Retinal pigment epithelial cell (primary cell): Measurements from ENCODE around the gene PPIL6.

ENCODE experiments used
- DNase-seq: peaks from one replicate; pipeline ENCODE4 v3.0.0-alpha.2; 2010; ENCODE audit warnings: low read depth
- H3K4me3 ChIP-seq: 2 replicates; pipeline ENCODE4 v1.5.1; 2011; ENCODE audit warnings: mild to moderate bottlenecking, low read length, control low read depth, moderate library complexity
- TF ChIP-seq, protein P1 (sequence below): conservative IDR thresholded peaks from 2 replicates; pipeline ENCODE4 v1.5.1; 2011; ENCODE audit warnings: low read depth, low read length, control low read depth, inconsistent platforms

Gene PPIL6

GRCh38 chr6:109449064-109449794, 8.8 kb upstream of the PPIL6 start:
- DNase-seq = no peak
- no peak overlapping the region for H3K4me3 ChIP-seq
- TF ChIP-seq, protein P1, sequence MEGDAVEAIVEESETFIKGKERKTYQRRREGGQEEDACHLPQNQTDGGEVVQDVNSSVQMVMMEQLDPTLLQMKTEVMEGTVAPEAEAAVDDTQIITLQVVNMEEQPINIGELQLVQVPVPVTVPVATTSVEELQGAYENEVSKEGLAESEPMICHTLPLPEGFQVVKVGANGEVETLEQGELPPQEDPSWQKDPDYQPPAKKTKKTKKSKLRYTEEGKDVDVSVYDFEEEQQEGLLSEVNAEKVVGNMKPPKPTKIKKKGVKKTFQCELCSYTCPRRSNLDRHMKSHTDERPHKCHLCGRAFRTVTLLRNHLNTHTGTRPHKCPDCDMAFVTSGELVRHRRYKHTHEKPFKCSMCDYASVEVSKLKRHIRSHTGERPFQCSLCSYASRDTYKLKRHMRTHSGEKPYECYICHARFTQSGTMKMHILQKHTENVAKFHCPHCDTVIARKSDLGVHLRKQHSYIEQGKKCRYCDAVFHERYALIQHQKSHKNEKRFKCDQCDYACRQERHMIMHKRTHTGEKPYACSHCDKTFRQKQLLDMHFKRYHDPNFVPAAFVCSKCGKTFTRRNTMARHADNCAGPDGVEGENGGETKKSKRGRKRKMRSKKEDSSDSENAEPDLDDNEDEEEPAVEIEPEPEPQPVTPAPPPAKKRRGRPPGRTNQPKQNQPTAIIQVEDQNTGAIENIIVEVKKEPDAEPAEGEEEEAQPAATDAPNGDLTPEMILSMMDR = no peak

- TF ChIP-seq, protein P1 = no peak
- no peak for DNase-seq
- H3K4me3 ChIP-seq = no peak overlapping the region
These were observed 8.2 kb upstream of the PPIL6 start for GRCh38 chr6:109448615-109449014.

GRCh38 chr6:109447878-109448555, 7.6 kb upstream of the PPIL6 start:
- H3K4me3 ChIP-seq = no peak overlapping the region
- no peak for DNase-seq
- TF ChIP-seq, protein P1 = no peak

- TF ChIP-seq, protein P1 = no peak
- DNase-seq = no peak
- no peak overlapping the region for H3K4me3 ChIP-seq
These were observed 6.7 kb upstream of the PPIL6 start for GRCh38 chr6:109447087-109447486.

DNA sequence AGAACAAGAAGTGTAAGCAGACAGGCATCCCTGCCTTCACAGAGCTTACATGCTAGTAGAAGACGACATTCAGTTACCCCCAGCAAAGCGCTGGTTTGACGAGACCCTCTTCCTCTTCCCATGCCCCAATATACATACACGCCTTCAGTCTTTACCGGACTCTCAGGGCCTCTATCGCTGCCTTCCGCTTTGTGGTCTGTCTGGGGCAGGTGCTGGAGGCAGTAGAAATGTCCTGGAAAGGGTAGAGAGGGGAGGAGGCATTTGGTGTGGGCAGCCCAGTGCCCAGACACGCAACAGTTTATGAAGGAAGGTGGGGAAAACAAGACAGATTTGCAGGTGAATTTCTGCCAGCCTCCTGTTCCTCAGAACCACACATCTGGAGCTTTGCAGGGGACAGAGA, 6.1 kb upstream of the PPIL6 start:
- TF ChIP-seq, protein P1 = no peak
- no peak for DNase-seq
- H3K4me3 ChIP-seq = no peak overlapping the region

DNA sequence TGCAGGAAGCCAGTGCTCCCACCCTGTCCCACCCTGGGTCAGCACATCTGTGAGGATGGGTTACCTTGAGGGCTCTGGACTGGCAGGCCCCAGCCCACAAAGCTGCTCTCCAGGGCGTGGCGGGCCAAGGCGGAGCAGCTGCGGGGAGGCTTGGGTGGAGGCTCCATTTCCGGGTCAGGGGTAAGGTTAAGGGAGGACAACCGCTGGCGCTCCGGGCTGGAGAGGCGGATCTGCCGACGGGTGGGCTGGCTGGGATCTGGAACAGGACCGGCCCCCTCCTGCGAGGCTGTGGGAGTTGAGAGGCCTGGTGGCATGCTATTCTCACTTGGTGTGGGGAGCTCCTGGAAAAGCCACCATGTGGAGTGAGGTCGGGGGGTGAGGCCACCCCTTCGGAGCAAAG, 5.6 kb upstream of the PPIL6 start:
- no peak for DNase-seq
- H3K4me3 ChIP-seq = no peak overlapping the region
- TF ChIP-seq, protein P1 = no peak

DNA sequence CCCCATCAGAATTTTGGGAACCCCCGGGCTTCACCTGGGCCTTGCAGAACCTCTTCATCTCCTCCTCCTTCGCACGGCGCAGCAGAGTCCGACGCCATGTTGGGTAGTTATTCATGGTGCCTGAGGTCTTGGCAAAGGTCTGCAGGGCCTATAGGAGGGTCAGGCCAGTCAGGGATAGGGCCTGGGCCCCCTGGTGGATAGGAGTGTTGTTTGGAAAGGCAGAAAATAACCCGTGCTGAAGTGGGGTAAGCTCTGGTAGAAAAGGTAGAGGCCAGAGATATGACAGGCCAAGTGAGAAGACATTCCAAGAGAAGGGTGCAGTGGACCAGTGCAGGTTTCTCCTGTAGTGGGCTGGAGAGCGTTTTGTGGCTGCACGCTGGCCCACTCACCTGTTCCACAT, 5.0 kb upstream of the PPIL6 start:
- TF ChIP-seq, protein P1 = no peak
- no peak overlapping the region for H3K4me3 ChIP-seq
- no peak for DNase-seq
